ENCODE results near the gene IGFBP6.

The IGFBP6 gene, protein sequence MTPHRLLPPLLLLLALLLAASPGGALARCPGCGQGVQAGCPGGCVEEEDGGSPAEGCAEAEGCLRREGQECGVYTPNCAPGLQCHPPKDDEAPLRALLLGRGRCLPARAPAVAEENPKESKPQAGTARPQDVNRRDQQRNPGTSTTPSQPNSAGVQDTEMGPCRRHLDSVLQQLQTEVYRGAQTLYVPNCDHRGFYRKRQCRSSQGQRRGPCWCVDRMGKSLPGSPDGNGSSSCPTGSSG

DNA sequence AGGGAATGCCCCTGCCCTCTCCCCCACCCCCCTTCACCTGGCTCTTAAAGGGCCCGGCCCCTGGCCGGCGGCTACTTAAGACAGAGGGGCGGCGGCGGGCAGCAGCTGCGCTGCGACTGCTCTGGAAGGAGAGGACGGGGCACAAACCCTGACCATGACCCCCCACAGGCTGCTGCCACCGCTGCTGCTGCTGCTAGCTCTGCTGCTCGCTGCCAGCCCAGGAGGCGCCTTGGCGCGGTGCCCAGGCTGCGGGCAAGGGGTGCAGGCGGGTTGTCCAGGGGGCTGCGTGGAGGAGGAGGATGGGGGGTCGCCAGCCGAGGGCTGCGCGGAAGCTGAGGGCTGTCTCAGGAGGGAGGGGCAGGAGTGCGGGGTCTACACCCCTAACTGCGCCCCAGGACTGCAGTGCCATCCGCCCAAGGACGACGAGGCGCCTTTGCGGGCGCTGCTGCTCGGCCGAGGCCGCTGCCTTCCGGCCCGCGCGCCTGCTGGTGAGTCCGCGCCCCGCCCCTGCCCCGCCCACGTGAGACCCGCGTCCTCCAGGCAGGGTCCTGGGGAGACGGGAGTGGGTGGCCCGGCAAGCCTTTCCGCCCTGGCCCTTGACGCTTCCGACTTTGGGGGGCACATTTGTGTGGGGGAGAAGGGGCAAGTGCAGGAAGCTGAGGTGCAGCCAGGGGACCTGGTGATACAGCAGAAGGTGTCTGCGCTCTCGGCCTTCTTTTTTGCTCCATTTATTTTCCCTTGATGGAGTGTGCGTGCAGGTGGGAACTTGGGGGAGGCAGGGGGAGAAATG is at the start of gene IGFBP6:
TSS of gene IGFBP6 (plus strand) at position 104 of the 790 bp plus-strand sequence. CDS start at position 155, 51 bp downstream.
- peak; percentile 52 for DNase-seq

DNA sequence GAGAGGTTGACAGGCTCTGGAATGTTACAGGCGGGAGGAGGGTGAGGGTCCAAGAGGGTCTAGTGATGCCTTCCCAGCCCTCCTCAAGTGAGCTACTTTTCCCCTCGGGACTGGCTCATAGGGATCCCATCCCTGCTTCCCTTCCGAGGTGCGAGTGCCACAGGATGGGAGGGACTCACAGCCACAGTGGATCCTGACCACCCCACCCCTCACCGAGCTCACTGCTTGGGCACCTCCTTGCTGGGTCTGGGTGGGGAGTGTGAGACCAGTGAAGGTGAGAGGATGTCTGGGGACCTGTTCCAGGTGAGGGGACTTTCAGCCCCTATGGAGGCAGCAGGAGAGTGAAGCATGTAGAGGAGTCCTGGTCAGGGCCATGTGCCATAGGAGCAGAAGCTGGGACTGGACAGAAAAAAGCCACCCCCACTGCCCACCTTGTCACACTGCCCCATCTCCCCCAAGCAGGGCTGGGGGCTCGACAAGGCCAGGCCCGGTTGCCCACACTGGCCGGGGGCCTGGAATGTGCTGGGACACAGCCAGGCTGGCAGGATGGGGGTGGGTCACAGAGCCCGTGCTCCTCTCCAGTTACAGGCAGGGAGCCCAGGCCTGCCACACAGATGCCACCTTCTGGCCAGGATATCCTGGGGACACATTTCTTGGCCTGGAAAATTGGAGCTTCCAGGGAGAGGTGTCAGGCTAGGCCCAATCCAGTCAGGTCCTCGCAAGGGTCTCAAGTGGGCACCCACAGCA is 49.3 kb upstream of the IGFBP6 start:
- peak; percentile 50 for DNase-seq

DNA sequence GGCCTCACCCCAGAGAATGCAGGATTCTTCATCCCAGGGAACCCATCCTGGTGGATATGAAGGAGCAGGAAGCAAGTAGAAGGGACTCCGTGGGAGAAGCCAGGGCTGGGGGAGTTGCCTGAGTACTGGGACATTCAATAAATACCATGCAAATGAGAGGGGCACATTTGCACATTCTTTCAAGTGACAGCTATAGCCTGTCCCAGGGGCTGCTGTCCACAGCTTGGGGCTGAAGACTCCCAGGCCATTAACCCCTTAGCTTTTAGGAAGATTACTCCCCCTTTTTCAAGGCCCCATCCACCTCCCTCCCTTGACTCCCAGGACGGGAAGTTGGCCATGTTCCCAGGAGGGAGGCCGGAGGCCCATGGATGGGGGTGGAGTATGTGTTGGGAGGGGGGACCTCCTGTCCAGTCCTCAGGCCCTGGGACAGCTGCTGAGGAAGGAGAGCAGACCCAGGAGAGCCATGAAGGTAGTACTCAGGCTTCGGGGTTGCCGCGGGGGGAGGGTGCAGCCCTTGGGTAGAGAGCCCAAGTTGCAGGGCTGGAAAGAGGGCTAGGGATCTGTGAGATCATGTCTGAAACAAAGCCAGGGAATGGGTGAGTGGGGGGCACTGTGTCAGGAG is 48.6 kb upstream of the IGFBP6 start:
- DNase-seq = peak; percentile 70

DNA sequence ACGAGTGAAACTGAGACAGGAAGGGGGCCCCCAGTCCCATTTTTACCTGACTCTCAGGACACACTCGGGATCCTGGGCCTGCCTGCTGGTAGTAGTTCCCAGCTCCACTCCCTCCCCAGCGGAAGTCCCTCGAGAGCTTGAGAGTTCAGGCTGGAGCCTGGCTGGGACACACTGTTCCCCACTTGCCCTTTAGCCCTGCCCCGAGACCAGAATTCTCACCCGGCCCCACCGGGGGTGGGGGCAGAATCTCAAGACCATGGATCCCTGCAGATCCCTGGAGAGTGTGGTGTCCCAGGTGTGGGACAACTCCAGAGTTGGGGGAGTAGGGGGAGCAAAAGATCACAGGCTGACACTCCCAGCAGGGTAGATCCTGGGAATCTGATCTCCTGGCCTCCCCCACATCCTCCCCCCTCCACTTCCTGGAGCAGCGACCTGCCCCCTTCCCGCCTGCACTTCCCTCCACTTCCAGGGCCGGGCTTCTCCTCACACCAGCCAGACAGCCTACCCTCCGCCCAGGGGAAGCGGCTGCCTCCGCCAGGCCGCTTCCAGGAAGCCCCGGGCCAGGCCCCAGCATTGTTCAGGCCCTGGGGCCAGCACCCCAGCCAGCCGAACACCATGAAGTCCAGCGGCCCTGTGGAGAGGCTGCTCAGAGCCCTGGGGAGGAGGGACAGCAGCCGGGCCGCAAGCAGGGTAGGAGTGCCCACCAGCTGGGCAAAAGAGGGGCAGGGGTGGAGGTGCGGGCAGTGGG is 47.7 kb upstream of the IGFBP6 start, which contains the start of gene TNS2:
TSS of gene TNS2 (plus strand) at position 495 of the 748 bp plus-strand sequence. CDS start at position 616, 121 bp downstream.
- DNase-seq = peak; percentile 75

DNA sequence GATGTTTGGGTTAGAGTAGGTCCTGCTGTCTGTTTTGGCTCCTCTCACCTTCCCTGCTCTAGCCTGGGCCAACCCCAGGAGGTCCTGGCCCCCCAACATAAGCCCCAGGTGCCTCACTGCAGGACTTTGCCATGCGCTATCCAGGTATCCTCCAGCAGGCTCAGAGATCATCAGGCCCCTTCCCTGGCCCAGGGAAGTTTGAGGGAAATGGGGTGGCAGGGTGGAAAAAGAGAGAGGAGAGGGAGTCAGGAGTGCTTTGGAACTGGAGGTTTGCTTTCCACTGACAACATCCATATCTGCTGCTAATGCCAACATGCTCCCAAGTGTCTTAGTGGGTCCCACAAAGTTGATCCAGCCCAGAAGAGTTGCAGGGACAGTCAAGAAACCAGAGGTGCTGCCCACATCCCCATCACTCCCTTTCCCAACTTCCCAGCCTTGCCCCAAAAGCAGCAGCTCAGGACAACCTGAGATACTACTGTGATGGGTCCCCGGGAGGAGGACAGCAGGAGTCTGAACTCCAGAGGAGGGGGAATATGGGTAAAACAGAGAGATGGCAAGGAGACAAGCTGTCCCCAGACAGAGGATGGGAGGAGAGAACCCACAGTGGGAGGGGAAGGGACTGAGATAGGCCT is 46.9 kb upstream of the IGFBP6 start:
- DNase-seq = no peak

DNA sequence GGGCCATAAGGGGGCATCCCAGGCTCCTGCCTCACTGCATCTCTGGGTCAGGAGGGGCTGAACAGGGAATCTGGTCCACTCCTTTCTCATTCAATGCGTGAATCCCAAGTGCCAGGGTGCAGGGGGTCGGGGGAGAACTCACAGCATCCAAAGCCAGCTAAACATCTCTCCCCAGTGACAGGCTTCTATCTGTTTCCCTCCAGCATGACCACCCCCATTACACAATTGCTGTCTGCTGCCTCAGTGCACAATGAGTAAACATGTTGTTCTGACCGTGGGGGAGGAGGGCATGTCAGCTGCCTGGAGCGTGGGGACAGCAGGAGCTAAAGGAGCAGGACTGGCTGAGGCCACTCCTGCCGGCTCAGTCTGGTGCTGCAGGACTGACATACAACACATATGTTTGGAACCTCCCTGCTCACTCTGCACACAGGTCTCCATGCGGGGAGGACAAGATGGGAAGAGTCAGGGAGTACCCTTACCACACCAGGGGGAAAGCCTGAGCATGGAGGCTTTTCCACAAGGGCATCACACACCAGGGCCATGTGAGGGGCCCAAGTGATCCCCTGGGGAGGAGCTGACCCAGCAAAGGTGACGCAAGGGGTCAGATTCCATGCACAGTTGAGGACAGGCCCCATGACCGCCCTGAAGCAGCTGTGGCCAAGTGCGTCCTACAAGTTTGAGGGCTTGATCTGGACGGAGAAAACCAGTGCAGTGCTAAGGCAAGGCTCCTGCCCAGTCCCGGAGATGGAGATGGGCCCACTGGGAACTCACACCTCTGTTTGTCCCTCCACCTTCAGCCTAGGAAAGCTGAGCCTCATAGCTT is 46.2 kb upstream of the IGFBP6 start:
- DNase-seq = peak; percentile 62

DNA sequence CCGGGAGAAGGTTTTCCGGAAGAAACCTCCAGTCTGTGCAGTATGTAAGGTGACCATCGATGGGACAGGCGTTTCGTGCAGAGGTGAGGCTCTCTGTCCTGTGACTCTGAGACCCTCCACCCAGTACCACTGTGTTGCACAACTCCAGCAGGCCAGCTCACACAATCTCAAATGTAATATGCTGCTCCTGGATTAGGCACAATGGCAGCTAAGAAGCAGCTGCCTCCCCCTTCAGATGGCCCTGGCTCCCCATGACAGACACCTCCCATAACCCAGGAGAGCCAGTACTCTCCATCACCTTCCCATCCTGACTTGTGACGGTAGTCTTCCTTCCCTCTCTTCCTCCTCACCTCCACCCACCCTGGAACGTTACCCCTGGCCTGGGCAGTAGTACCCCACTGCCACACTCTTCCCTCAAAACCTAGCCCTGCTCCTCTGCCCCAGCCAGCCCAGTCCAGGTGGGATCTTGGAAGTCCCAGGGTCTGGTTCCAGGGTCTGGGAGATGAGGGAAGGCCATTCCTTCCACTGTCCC is 45.5 kb upstream of the IGFBP6 start:
- DNase-seq = no peak

DNA sequence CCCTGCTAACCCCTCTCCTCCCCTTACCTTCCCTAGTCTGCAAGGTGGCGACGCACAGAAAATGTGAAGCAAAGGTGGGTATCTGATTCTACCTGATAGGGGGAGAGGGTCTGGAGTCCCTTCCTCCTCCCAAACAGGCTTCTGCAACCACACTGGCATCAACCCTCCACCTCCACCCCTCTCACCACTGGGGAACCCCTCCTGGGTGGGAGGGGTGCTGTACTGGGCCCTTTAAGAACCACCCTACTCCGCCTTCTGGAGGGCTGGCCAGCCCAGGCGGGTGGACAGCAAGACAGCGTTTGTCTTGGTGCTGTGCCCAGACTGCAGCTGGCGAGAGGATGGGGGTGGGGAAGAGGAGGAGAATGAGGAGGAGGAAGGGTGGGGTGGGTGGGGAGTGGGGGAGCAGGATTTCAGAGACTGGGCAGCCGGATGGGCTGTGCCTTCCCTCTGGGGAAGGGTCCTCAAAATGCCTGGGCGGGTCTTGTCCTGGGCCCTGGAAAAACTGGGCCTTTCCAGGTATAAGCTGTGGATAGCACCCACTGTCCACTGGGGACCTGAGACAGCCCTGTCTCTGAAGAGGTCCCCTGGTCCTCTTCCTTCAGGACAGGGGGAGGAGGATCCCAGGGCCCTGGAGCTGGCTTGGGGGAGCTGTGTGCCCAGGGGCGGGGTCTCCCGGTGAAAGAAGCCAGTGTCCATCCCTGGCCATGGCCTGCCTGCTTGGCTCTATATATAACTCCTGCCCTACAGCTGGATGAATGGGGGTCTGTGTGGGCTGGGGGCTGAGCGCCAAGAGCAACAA is 44.8 kb upstream of the IGFBP6 start:
- peak; percentile 75 for DNase-seq

DNA sequence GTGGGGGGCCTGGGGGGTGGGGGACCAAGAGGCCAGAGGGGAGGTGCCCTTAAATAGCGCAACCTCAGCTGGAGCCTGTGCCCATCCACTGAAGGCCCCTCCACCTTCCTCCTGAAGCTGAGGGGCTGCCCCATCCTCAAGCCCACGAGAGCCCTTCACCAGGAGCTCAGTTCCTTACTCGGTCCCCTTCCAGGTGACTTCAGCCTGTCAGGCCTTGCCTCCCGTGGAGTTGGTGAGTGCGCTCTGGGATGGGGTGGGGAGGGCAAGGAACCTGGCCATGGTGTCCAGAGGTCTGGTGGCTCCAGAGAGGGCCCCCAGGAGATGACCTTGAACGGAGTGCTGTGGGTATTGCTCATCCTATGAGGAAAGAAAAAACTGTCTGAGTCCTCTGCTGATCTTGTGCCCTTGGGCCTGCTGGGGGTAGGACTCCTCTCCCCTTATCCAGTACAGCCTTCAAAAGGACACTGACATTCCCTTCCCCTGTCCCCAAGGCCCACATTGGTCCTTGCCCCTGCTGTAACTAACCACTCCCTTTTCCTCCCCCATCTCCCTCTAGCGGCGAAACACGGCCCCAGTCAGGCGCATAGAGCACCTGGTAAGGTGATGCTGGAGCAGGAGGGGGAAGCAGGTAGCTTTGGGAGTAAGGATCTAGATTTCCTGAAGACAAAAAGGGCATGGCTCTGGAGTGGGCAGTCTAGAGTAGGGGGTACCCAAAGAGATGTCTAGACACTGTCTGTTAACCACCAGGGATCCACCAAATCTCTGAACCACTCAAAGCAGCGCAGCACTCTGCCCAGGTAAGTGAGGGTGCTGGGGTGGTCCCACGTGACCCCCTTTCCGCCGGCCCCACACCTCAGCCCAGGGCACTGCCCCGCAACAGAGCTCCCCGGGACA is 44.0 kb upstream of the IGFBP6 start:
- no peak for DNase-seq

DNA sequence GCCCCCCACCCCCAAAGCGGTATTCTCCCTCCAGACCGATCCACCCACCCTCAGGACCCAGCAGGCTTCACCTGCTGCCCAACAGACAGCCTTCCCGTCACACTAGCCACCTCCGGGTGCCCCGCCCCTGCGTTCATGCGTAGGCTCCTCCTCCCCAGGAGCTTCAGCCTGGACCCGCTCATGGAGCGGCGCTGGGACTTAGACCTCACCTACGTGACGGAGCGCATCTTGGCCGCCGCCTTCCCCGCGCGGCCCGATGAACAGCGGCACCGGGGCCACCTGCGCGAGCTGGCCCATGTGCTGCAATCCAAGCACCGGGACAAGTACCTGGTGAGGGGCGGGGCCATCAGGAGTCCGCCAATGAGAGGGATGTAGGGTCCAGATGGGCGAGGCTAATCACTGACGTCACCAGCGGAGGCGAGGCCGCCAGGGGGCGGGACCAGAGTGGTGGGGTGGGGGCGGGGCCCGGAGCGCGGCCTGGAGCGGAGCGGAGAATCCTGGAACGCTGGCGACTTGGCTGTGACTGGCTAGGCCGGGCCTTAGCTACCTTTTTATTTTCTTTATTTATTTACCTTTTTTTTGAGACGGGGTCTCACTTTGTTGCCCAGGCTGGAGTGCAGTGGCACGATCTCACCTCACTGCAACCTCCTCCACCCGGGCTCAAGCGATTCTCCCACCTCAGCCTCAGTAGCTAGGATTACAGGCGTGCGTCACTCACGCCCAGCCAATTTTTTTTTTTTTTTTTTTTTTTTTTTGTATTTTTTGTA is 43.2 kb upstream of the IGFBP6 start:
- peak; percentile 91 for DNase-seq

- no peak for DNase-seq
Observed at GRCh38 chr12:53055471-53056266, 41.8 kb upstream of the IGFBP6 start.

GRCh38 chr12:53056296-53056695 is 41.2 kb upstream of the IGFBP6 start:
- DNase-seq = peak; percentile 47

DNA sequence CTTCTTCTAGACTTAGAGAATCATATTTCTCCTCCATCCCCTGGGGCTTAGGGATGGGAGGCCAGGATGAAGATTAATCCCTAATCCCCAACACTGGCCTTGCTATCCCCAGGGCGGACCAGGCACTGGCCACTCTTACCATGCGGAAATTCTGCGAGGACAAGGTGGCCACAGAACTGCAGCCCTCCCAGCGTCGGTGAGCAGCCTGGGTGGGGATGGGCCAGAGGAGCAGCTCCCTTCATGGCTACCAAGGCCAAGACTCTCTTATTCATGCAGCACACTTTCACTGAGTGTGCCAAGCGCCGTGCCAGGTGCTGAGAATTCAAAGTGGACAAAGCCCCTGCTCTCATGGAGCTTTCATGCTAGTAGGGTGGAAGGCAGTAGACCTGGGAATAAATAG is 40.6 kb upstream of the IGFBP6 start:
- DNase-seq = no peak

DNA sequence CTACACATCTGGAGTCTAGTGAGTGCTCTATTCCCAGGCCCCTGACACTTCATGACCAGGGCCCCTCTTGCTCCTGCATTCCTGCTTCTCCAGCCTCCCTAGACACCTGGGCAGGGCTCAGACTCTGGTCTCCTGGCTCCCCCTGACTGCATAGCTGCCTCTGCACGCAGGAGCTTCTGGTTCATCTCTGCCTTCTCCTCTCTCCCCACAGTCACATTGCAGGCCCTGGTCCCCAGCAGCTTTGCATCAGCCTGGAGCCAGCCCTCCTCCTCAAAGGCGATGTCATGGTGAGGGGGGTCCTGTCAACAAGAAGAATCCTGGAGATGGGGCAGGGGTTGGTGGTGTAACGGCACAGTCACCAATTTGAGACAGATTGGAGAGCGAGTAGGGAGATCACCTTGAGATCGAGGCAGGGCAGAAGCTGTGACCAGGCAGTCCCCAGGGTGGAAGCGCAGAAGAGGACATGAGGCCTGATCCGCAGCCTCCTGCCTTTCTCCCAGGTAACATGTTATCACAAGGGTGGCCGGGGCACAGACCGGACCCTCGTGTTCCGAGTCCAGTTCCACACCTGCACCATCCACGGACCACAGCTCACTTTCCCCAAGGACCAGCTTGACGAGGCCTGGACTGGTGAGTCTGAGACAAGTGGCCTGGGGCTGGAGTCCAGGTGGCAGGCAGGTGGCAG is 39.5 kb upstream of the IGFBP6 start:
- DNase-seq = no peak

- DNase-seq = no peak
Observed at GRCh38 chr12:53058674-53059433, 38.6 kb upstream of the IGFBP6 start.

All from fibroblast of skin of right biceps (primary cell).